K562 (cell line): Measurements from ENCODE around the gene HARS2. TPM values are rescaled to one million over a fixed set of nuclear protein-coding genes. Genes with fewer than 3 reads are reported as not detected.

Experiments
- CBX1 ChIP-seq: sonication (generic); IDR thresholded peaks from 2 replicates; pipeline ENCODE4 v1.6.1; 2016; ENCODE audit warnings: antibody characterized with exemption, low read depth, mild to moderate bottlenecking
- CCNT2 ChIP-seq: IDR thresholded peaks from 2 replicates; pipeline ENCODE4 v1.6.1; 2011; ENCODE audit warnings: borderline replicate concordance, low read depth, mild to moderate bottlenecking, moderate library complexity, mixed read lengths, low read length; ENCODE audit not compliant: insufficient read length; ENCODE audit errors: extremely low read depth
- CREM ChIP-seq: IDR thresholded peaks from 2 replicates; pipeline ENCODE4 v1.6.1; 2014; ENCODE audit warnings: antibody characterized with exemption, low read depth
- DMBX1 ChIP-seq: fragments of 250-450 bp; sonication (Bioruptor Pico); IDR thresholded peaks from 2 replicates; pipeline ENCODE4 v1.8.0; 2022; ENCODE audit warnings: inconsistent platforms, mild to moderate bottlenecking, moderate library complexity, borderline replicate concordance
- HDAC3 ChIP-seq: fragments of 450-650 bp; IDR thresholded peaks from 2 replicates; pipeline ENCODE4 v1.6.1; 2018; ENCODE audit warnings: borderline replicate concordance, mild to moderate bottlenecking, moderate library complexity; ENCODE audit not compliant: partially characterized antibody
- KAT8 ChIP-seq: fragments of 450-650 bp; IDR thresholded peaks from 2 replicates; pipeline ENCODE4 v1.6.1; 2016; ENCODE audit warnings: low read depth, mild to moderate bottlenecking
- MAFK ChIP-seq: IDR thresholded peaks from 2 replicates; pipeline ENCODE4 v1.6.1; 2011; ENCODE audit warnings: low read length, improper control_type of control experiment
- SAFB ChIP-seq: fragments of 200-400 bp; formaldehyde crosslinking; IDR thresholded peaks from 2 replicates; pipeline ENCODE4 v1.6.1; 2017; ENCODE audit warnings: low read depth, low read length, borderline replicate concordance
- SP1 ChIP-seq: sonication (generic); formaldehyde crosslinking; IDR thresholded peaks from 2 replicates; pipeline ENCODE4 v1.8.1; 2022; ENCODE audit warnings: mild to moderate bottlenecking, missing genetic modification reagents
- THRAP3 ChIP-seq: fragments of 450-650 bp; IDR thresholded peaks from 2 replicates; pipeline ENCODE4 v1.6.1; 2016; ENCODE audit warnings: mild to moderate bottlenecking, inconsistent platforms, borderline replicate concordance
- ZC3H4 ChIP-seq: sonication (generic); formaldehyde crosslinking; IDR thresholded peaks from 2 replicates; pipeline ENCODE4 v1.9.0; 2021; ENCODE audit warnings: missing genetic modification reagents, borderline replicate concordance
- ZNF282 ChIP-seq: sonication (generic); formaldehyde crosslinking; IDR thresholded peaks from 2 replicates; pipeline ENCODE4 v1.8.1; 2023; ENCODE audit warnings: missing genetic modification reagents
- ZNF445 ChIP-seq: fragments of 250-450 bp; sonication (Bioruptor Pico); IDR thresholded peaks from 2 replicates; pipeline ENCODE4 v1.4.0; 2020; ENCODE audit warnings: low read depth, mild to moderate bottlenecking, moderate library complexity
- ZNF561 ChIP-seq: fragments of 450-650 bp; formaldehyde crosslinking; conservative IDR thresholded peaks from 2 replicates; pipeline ENCODE4 v1.4.0; 2020; ENCODE audit warnings: mild to moderate bottlenecking, moderate library complexity
- ZNF707 ChIP-seq: fragments of 250-450 bp; sonication (Bioruptor Pico); conservative IDR thresholded peaks from 2 replicates; pipeline ENCODE4 v1.8.0; 2022; ENCODE audit warnings: inconsistent platforms, mild to moderate bottlenecking, moderate library complexity
- ZNF717 ChIP-seq: fragments of 250-450 bp; sonication (Bioruptor Pico); IDR thresholded peaks from 2 replicates; pipeline ENCODE4 v1.5.0; 2021
- ZSCAN32 ChIP-seq: fragments of 450-650 bp; formaldehyde crosslinking; IDR thresholded peaks from 2 replicates; pipeline ENCODE4 v1.4.0; 2020; ENCODE audit warnings: mild to moderate bottlenecking, moderate library complexity
- polyA plus RNA-seq, 8 experiments: library from polyadenylated mRNA; depleted of rRNA in 4 of 8; stranded (reverse) in 5 of 8; unstranded in 3 of 8; fragments of >200 nt; fragmentation: Nextera tagmentation in 2 of 8; fragmentation: Illumina TruSeq in 1 of 8; extraction: Ambion mirVana in 2 of 8; extraction: Trizol in 1 of 8; gene quantifications; 2 replicates each; pipeline versions ENCODE4 v1.2.1 to v1.2.3, GENCODE V29; 2011 to 2014; ENCODE audit warnings: inconsistent platforms in 1 of 8, missing spikeins in 1 of 8
- total RNA-seq, 7 experiments: library from RNA; depleted of rRNA in 6 of 7; stranded (reverse); fragments of >200 nt in 6 of 7; fragmentation: Illumina TruSeq in 2 of 7; extraction: Trizol in 2 of 7; gene quantifications; 2 replicates each; pipeline versions ENCODE4 v1.2.1 to v1.2.3, GENCODE V29; 2011 to 2021; ENCODE audit warnings: low replicate concordance in 1 of 7
- TF ChIP-seq, protein P1 (sequence below): sonication (generic); formaldehyde crosslinking; IDR thresholded peaks from 2 replicates; pipeline ENCODE4 v1.8.0; 2022; ENCODE audit warnings: mild to moderate bottlenecking, missing genetic modification reagents
- TF ChIP-seq, protein P2 (sequence below): fragments of 250-450 bp; sonication (Bioruptor Pico); IDR thresholded peaks from 2 replicates; pipeline ENCODE4 v1.5.0; 2022; ENCODE audit warnings: mild to moderate bottlenecking
- TF ChIP-seq, protein P3 (sequence below), 2 experiments: fragments of 450-650 bp in 1 of 2; IDR thresholded peaks; 2 replicates each; pipeline ENCODE4 v1.6.1; 2011 to 2017; ENCODE audit warnings: low read depth in 2 of 2, antibody characterized with exemption in 1 of 2, borderline replicate concordance in 1 of 2, low read length in 1 of 2, mild to moderate bottlenecking in 1 of 2, mixed read lengths in 1 of 2; ENCODE audit not compliant: control insufficient read depth in 1 of 2
- TF ChIP-seq, protein P4 (sequence below): fragments of 450-650 bp; IDR thresholded peaks from one replicate; pipeline ENCODE4 v1.6.1; 2018; ENCODE audit warnings: mild to moderate bottlenecking, moderate library complexity; ENCODE audit not compliant: partially characterized antibody

Gene HARS2
- total and polyA plus RNA-seq, 9 of the 15 experiments (the other 6 are each of a cell fraction or from before 2014, with no cell fraction given): 8.5 to 41.6 (median 27.1) TPM

DNA sequence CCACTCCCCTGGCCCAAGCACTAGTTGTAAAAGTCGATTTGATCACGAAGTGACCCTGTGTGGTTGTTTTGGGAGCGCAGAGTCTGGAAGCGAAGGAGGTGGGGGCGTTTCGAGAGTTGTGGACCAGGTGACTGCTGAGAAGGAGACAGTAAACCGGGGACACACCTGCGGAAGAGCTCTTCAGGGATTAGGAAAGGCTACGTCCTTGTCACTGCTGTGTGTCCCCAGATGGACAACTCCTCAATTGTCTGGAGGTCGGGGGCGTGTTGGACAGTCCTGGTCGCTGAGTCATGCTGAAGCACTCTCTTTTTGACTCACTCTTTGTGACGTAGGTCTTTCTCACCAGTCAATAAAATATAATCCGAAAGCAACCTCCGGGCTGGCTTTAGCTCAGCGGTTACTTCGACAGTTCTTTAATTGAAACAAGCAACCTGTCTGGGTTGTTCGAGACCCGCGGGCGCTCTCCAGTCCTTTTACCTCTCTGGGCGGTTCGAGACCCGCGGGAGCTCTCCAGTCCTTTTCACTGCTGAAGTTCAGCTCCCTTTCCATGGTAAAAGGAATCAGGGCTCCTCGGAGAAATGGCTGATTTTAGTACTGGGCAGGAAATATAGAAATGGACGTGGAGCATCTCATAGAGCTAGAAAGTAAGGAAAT lies 19.8 kb downstream of the HARS2 start (continued):
- TF ChIP-seq ZNF445 (CRISPR knock-in tag) (no peak), ZNF561 (CRISPR knock-in tag) (no peak), CBX1 (0 out of 2 replicates have a peak, but pooled peaks have one; percentile 15), DMBX1 (CRISPR knock-in tag) (no peak), ZNF707 (CRISPR knock-in tag) (no peak), CCNT2 (peak; percentile 21), ZSCAN32 (CRISPR knock-in tag) (no peak), MAFK (peak; percentile 94), KAT8 (no peak), THRAP3 (no peak), HDAC3 (no peak), ZNF282 (CRISPR knock-in tag) (no peak), SAFB (no peak), SP1 (CRISPR knock-in tag) (peak; percentile 91), ZC3H4 (no peak), CREM (peak; percentile 97), ZNF717 (CRISPR knock-in tag) (no peak)
- TF ChIP-seq, protein P1, sequence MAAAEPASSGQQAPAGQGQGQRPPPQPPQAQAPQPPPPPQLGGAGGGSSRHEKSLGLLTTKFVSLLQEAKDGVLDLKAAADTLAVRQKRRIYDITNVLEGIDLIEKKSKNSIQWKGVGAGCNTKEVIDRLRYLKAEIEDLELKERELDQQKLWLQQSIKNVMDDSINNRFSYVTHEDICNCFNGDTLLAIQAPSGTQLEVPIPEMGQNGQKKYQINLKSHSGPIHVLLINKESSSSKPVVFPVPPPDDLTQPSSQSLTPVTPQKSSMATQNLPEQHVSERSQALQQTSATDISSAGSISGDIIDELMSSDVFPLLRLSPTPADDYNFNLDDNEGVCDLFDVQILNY (CRISPR knock-in tag): 0 out of 2 replicates have a peak, but pooled peaks have one; percentile 17
- TF ChIP-seq, protein P2, sequence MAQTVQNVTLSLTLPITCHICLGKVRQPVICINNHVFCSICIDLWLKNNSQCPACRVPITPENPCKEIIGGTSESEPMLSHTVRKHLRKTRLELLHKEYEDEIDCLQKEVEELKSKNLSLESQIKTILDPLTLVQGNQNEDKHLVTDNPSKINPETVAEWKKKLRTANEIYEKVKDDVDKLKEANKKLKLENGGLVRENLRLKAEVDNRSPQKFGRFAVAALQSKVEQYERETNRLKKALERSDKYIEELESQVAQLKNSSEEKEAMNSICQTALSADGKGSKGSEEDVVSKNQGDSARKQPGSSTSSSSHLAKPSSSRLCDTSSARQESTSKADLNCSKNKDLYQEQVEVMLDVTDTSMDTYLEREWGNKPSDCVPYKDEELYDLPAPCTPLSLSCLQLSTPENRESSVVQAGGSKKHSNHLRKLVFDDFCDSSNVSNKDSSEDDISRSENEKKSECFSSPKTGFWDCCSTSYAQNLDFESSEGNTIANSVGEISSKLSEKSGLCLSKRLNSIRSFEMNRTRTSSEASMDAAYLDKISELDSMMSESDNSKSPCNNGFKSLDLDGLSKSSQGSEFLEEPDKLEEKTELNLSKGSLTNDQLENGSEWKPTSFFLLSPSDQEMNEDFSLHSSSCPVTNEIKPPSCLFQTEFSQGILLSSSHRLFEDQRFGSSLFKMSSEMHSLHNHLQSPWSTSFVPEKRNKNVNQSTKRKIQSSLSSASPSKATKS (CRISPR knock-in tag): no peak
- TF ChIP-seq, protein P3, sequence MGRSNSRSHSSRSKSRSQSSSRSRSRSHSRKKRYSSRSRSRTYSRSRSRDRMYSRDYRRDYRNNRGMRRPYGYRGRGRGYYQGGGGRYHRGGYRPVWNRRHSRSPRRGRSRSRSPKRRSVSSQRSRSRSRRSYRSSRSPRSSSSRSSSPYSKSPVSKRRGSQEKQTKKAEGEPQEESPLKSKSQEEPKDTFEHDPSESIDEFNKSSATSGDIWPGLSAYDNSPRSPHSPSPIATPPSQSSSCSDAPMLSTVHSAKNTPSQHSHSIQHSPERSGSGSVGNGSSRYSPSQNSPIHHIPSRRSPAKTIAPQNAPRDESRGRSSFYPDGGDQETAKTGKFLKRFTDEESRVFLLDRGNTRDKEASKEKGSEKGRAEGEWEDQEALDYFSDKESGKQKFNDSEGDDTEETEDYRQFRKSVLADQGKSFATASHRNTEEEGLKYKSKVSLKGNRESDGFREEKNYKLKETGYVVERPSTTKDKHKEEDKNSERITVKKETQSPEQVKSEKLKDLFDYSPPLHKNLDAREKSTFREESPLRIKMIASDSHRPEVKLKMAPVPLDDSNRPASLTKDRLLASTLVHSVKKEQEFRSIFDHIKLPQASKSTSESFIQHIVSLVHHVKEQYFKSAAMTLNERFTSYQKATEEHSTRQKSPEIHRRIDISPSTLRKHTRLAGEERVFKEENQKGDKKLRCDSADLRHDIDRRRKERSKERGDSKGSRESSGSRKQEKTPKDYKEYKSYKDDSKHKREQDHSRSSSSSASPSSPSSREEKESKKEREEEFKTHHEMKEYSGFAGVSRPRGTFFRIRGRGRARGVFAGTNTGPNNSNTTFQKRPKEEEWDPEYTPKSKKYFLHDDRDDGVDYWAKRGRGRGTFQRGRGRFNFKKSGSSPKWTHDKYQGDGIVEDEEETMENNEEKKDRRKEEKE (IDR thresholded peaks at IDR 0.05; ENCODE audit: borderline replicate concordance in 1 of 2, control insufficient read depth in 1 of 2, low read depth in 2 of 2, low read length in 1 of 2): peak in 1 of 2 experiments; percentile 82; a peak in 1 of 4 replicates
- TF ChIP-seq, protein P4, sequence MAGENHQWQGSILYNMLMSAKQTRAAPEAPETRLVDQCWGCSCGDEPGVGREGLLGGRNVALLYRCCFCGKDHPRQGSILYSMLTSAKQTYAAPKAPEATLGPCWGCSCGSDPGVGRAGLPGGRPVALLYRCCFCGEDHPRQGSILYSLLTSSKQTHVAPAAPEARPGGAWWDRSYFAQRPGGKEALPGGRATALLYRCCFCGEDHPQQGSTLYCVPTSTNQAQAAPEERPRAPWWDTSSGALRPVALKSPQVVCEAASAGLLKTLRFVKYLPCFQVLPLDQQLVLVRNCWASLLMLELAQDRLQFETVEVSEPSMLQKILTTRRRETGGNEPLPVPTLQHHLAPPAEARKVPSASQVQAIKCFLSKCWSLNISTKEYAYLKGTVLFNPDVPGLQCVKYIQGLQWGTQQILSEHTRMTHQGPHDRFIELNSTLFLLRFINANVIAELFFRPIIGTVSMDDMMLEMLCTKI: no peak
